ENCODE results near the gene CD9.

CD9 gene

DNA sequence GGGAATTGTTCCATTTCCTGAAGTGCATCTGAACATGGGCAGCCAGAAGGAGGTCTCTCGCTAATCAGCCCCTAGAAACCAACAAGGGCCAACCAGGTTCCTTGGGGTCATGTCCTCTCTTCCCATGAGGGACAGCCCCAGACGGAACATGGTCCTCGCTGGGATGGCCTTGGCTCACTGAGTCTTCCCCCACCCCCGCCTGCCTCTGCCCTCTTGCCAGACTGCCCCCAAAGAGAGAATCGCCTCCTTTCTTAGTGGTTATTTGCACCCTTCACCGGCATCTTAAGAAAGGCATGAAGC, 36.4 kb downstream of the CD9 start:
- TF ChIP-seq, protein P1, sequence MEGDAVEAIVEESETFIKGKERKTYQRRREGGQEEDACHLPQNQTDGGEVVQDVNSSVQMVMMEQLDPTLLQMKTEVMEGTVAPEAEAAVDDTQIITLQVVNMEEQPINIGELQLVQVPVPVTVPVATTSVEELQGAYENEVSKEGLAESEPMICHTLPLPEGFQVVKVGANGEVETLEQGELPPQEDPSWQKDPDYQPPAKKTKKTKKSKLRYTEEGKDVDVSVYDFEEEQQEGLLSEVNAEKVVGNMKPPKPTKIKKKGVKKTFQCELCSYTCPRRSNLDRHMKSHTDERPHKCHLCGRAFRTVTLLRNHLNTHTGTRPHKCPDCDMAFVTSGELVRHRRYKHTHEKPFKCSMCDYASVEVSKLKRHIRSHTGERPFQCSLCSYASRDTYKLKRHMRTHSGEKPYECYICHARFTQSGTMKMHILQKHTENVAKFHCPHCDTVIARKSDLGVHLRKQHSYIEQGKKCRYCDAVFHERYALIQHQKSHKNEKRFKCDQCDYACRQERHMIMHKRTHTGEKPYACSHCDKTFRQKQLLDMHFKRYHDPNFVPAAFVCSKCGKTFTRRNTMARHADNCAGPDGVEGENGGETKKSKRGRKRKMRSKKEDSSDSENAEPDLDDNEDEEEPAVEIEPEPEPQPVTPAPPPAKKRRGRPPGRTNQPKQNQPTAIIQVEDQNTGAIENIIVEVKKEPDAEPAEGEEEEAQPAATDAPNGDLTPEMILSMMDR (IDR thresholded peaks at IDR 0.05; ENCODE audit: unreplicated experiment in 3 of 3), result no peak
- no peak overlapping the region for H3K4me3 Mint-ChIP-seq
- H3K27me3 Mint-ChIP-seq (ENCODE audit: low read depth), result peaks cover 13% of the 10 kb centered on the region
- no peak overlapping the region for H3K27ac Mint-ChIP-seq
- peaks cover 48% of the 10 kb centered on the region for H3K4me1 Mint-ChIP-seq
- H3K9me3 Mint-ChIP-seq, result no peaks in the 10 kb centered on the region
- H3K36me3 Mint-ChIP-seq (ENCODE audit: low read depth), result no peaks in the 10 kb centered on the region

DNA sequence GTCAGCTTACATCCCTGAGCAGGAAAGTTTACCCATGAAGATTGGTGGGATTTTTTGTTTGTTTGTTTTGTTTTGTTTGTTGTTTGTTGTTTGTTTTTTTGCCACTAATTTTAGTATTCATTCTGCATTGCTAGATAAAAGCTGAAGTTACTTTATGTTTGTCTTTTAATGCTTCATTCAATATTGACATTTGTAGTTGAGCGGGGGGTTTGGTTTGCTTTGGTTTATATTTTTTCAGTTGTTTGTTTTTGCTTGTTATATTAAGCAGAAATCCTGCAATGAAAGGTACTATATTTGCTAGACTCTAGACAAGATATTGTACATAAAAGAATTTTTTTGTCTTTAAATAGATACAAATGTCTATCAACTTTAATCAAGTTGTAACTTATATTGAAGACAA, 37.6 kb downstream of the CD9 start:
- H3K27ac Mint-ChIP-seq, result peak overlapping the region in 1 of 3 experiments; percentile 3
- no peaks in the 10 kb centered on the region for H3K36me3 Mint-ChIP-seq (ENCODE audit: low read depth)
- TF ChIP-seq, protein P1 (IDR thresholded peaks at IDR 0.05; ENCODE audit: unreplicated experiment in 3 of 3), result no peak
- peaks cover 52% of the 10 kb centered on the region for H3K4me1 Mint-ChIP-seq
- H3K4me3 Mint-ChIP-seq, result no peak overlapping the region
- peaks cover 9% of the 10 kb centered on the region for H3K27me3 Mint-ChIP-seq (ENCODE audit: low read depth)
- no peaks in the 10 kb centered on the region for H3K9me3 Mint-ChIP-seq

DNA sequence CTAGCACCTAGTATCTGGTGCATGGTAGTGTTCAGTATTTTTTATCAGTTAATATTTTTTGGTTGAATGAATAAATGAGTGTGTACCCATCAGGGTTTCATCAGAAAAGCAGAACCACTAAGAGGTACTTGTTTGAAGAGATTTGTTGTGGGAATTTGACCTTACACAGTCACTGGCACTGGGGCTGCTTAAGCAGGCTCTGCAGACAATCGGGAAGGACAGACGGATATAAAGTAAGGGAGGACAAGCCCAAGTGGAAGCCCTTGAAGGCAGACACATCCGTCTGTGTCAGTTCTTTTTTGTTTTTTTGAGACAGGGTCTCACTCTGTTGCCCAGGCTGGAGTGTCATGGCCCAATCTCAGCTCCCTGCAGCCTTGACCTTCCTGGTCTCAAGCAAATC, 38.7 kb downstream of the CD9 start:
- Mint-ChIP-seq H3K27me3 (ENCODE audit: low read depth) (peaks cover 4% of the 10 kb centered on the region), H3K27ac (no peak overlapping the region), H3K4me3 (no peak overlapping the region), H3K9me3 (no peaks in the 10 kb centered on the region), H3K4me1 (peaks cover 41% of the 10 kb centered on the region), H3K36me3 (ENCODE audit: low read depth) (no peaks in the 10 kb centered on the region)
- TF ChIP-seq, protein P1 (IDR thresholded peaks at IDR 0.05; ENCODE audit: unreplicated experiment in 3 of 3), result no peak

DNA sequence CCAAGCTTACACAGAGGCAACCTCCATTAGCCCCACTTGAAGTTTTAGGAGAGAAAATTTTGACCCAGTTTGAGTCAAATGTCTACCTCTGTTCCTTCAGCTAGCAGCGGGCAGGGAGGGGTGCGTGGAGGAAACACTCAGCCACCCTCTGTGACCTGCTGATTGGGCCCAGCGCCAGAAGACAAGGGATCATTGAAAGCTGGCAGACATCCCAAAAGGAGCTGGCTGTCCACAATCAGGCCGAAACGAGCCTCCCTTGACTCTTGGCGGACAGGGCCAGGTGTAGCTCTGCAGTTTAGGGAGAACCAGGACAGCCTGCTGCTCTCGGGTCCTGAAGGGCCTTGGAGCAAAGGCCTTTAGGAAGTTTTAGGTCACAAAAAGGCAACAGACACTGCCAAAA, 41.3 kb downstream of the CD9 start:
- no peak overlapping the region for H3K4me3 Mint-ChIP-seq
- TF ChIP-seq, protein P1 (IDR thresholded peaks at IDR 0.05; ENCODE audit: unreplicated experiment in 3 of 3), result no peak
- peaks cover 7% of the 10 kb centered on the region for H3K27me3 Mint-ChIP-seq (ENCODE audit: low read depth)

DNA sequence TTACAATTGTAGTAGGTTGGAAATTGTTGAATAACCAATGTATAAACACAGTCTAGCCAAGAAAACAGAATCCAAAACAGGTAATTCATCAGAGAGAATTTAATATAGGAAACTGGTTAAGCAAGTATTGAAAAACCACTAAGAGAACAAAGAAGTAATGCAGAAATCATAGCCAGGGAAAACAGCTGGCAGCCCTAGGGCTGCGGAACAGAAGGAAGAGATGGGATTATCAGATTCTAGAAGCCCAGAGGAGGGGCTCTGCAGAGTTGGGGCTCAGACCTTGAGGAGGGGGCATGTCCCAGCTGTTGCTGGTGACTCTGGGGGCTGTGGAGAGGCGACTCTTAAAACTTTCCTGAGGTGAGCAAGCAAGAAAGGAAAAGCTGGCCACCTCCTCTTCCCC, 49.4 kb downstream of the CD9 start:
- Mint-ChIP-seq H3K4me1 (peaks cover 18% of the 10 kb centered on the region), H3K9me3 (no peaks in the 10 kb centered on the region), H3K27me3 (ENCODE audit: low read depth) (peaks cover 23% of the 10 kb centered on the region), H3K27ac (peak overlapping the region; percentile 16 to 85 (median 53)), H3K36me3 (ENCODE audit: low read depth) (no peaks in the 10 kb centered on the region), H3K4me3 (no peak overlapping the region)
- TF ChIP-seq, protein P1 (IDR thresholded peaks at IDR 0.05; ENCODE audit: unreplicated experiment in 3 of 3), result no peak

More for the DNA sequence above, 41.3 kb downstream of the CD9 start:
- H3K4me1 Mint-ChIP-seq, result peaks cover 20% of the 10 kb centered on the region
- peak overlapping the region; percentile 38 to 75 (median 62) for H3K27ac Mint-ChIP-seq
- H3K9me3 Mint-ChIP-seq, result no peaks in the 10 kb centered on the region
- H3K36me3 Mint-ChIP-seq (ENCODE audit: low read depth), result no peaks in the 10 kb centered on the region

DNA sequence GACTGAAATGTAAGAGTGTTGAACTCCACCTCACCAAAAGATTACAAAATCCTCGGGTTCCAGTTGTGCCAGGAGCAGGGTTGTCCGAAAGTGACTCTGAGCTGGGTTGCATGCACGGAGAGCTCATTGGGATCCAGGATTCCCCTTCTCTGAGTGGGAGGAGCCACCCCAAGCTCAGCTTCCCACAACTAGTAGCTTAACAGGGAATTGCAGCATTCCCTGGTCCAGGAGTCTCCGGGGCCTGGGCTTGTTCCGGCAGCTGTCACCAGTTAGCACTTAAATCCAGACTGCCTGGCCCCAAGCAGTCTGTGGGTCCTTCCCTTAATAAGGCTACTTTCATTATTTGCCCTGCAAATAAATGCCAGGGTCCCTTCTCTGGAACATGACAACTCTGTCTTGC, 50.1 kb downstream of the CD9 start:
- TF ChIP-seq, protein P1 (IDR thresholded peaks at IDR 0.05; ENCODE audit: unreplicated experiment in 3 of 3), result no peak
- Mint-ChIP-seq H3K36me3 (ENCODE audit: low read depth) (no peaks in the 10 kb centered on the region), H3K4me3 (no peak overlapping the region), H3K27me3 (ENCODE audit: low read depth) (peaks cover 20% of the 10 kb centered on the region), H3K27ac (peak overlapping the region in 2 of 3 experiments; percentile 53 to 85), H3K9me3 (no peaks in the 10 kb centered on the region), H3K4me1 (peaks cover 18% of the 10 kb centered on the region)

Measured in nephron (organoid).